Calu3 (cell line): ENCODE measurements around the gene PNPLA5. TPM values are rescaled to one million over a fixed set of nuclear protein-coding genes. Genes with fewer than 3 reads are reported as not detected.
"Not testable (repeated sequence)": the region's sequence is repeated elsewhere in the genome, so short reads cannot be mapped to it uniquely, and the experiment has no call there.

Experiments
- BruUV-seq: library from RNA; stranded (reverse); fragments of 400-500 nt; replicated peaks from 2 replicates; lab custom pipeline; 2021; lab: Mats Ljungman, UMichigan
- CTCF ChIA-PET: fragments of 300-600 bp; sonication (Branson Sonifier 250); formaldehyde crosslinking; loops from one replicate; lab custom pipeline; 2022; ENCODE audit warnings: antibody characterized with exemption; lab: Charles Lee
- DNase-seq: peaks from one replicate; pipeline ENCODE4 v3.0.0; 2022
- H3K27ac Mint-ChIP-seq: one replicate; pipeline ENCODE4 v1.8.0; 2022; ENCODE audit warnings: mixed read lengths; ENCODE audit not compliant: unreplicated experiment
- H3K27me3 Mint-ChIP-seq: one replicate; pipeline ENCODE4 v1.8.0; 2022; ENCODE audit warnings: mixed read lengths; ENCODE audit not compliant: unreplicated experiment
- H3K36me3 Mint-ChIP-seq: one replicate; pipeline ENCODE4 v1.8.0; 2022; ENCODE audit warnings: mild to moderate bottlenecking, moderate library complexity, mixed read lengths; ENCODE audit not compliant: insufficient read depth, unreplicated experiment
- H3K4me1 Mint-ChIP-seq: one replicate; pipeline ENCODE4 v1.8.0; 2022; ENCODE audit warnings: mild to moderate bottlenecking, low read depth, mixed read lengths; ENCODE audit not compliant: unreplicated experiment
- H3K4me3 Mint-ChIP-seq: one replicate; pipeline ENCODE4 v1.8.0; 2022; ENCODE audit warnings: mild to moderate bottlenecking, low read depth, moderate library complexity, mixed read lengths; ENCODE audit not compliant: unreplicated experiment
- H3K9me3 Mint-ChIP-seq: one replicate; pipeline ENCODE4 v1.8.0; 2022; ENCODE audit warnings: low read depth, mixed read lengths; ENCODE audit not compliant: unreplicated experiment
- intact Hi-C: fragments of 100-400 bp; cut with micrococcal nuclease; formaldehyde crosslinking; loops from one replicate; pipeline ENCODE4 v1.10.0; 2022; ENCODE audit not compliant: unreplicated experiment
- total RNA-seq: library from RNA; stranded (reverse); gene quantifications from 2 replicates; pipeline ENCODE4 v1.2.3, GENCODE V29; 2022
- TF ChIP-seq, protein P1 (sequence below): fragments of 200-600 bp; IDR thresholded peaks from one replicate; pipeline ENCODE4 v1.8.0; 2022; ENCODE audit warnings: antibody characterized with exemption; ENCODE audit not compliant: unreplicated experiment

The PNPLA5 gene
- total RNA-seq, 1 experiment from 2014 or later = not detected

DNA sequence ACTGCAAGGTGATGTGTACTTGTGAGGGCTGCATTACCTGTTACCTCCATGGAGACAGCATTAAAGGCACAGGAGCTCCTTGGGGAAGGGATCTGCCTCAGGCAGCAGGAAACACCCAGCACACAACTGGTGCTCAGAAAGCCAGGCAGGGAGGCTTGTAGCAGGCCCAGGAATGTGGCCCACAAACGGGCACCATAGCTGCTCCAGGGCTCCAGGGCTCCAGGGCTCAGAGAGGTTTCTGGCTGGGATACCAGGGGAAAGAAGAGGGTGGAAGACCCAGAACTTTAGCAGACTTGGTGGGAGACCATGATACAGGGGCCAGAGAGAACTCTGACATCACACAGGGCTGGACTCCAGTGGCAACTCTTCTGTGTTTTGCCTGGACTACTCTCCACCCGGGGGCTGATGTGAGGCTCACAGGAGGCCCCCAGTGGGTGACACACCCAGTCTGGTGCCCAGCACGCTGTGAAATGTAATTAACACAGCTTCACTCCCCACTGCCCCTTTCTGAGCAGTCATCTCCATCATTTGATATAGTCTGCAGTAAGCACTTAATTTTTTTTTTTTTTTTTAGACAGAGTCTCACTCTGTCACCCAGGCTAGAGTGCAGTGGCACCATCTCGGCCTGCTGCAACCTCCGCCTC, 14.8 kb downstream of the PNPLA5 start:
- peaks cover 90% of the 10 kb centered on the region for H3K27me3 Mint-ChIP-seq
- no peaks in the 10 kb centered on the region for H3K4me1 Mint-ChIP-seq
- no peaks in the 10 kb centered on the region for H3K36me3 Mint-ChIP-seq
- H3K27ac Mint-ChIP-seq = no peak overlapping the region
- no peak overlapping the region for H3K4me3 Mint-ChIP-seq
- no peaks in the 10 kb centered on the region for H3K9me3 Mint-ChIP-seq
- intact Hi-C loops = no loop called here
- TF ChIP-seq, protein P1, sequence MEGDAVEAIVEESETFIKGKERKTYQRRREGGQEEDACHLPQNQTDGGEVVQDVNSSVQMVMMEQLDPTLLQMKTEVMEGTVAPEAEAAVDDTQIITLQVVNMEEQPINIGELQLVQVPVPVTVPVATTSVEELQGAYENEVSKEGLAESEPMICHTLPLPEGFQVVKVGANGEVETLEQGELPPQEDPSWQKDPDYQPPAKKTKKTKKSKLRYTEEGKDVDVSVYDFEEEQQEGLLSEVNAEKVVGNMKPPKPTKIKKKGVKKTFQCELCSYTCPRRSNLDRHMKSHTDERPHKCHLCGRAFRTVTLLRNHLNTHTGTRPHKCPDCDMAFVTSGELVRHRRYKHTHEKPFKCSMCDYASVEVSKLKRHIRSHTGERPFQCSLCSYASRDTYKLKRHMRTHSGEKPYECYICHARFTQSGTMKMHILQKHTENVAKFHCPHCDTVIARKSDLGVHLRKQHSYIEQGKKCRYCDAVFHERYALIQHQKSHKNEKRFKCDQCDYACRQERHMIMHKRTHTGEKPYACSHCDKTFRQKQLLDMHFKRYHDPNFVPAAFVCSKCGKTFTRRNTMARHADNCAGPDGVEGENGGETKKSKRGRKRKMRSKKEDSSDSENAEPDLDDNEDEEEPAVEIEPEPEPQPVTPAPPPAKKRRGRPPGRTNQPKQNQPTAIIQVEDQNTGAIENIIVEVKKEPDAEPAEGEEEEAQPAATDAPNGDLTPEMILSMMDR = no peak
- no TSS peak for BruUV-seq
- no peak for DNase-seq
- CTCF ChIA-PET = interaction anchor here (0.7 kb wide), 1 partner anchor 29 kb away, joined by 3 read pairs; no protein-coding TSS in a partner anchor

DNA sequence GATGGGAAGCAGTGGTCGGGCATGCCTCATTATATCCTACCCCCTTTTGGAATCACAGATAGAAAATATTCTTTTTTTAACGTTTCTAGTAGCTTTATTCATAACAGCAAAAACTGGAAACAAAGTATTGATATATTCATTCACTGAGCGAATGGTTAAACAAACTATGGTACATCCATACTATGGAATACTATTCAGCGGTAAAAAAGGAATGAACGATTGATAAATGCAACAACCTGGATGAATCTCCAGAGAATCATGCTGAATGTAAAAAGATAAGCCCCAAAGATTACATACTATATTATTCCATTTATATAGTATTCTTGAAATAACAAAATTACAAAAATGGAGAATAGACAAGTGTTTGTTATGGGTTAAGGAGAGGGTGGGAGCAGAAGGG, 22.0 kb downstream of the PNPLA5 start:
- intact Hi-C loops = no loop called here
- Mint-ChIP-seq H3K27ac (no peak overlapping the region), H3K36me3 (no peaks in the 10 kb centered on the region), H3K4me3 (no peak overlapping the region), H3K27me3 (peaks cover 65% of the 10 kb centered on the region), H3K4me1 (no peaks in the 10 kb centered on the region), H3K9me3 (no peaks in the 10 kb centered on the region)
- CTCF ChIA-PET = no interaction called here
- TF ChIP-seq, protein P1 = no peak
- no TSS peak for BruUV-seq
- no peak for DNase-seq

DNA sequence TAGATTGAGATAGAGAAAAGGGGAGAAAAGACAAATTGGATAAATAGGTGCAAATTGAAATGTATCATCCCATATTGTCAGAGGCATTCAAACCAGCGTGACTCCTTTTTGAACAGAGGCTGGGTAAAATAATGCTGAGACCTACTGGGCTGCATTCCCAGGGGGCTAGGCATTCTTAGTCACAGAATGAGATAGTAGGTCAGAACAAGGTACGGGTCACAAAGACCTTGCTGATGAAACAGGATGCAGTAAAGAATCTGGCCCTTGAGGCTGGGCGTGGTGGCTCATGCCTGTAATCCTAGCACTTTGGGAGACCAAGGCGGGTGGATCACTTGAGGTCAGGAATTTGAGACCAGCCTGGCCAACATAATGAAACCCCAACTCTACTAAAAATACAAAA, 22.8 kb downstream of the PNPLA5 start:
- not testable (repeated sequence) for H3K27ac Mint-ChIP-seq, H3K4me3 Mint-ChIP-seq

DNA sequence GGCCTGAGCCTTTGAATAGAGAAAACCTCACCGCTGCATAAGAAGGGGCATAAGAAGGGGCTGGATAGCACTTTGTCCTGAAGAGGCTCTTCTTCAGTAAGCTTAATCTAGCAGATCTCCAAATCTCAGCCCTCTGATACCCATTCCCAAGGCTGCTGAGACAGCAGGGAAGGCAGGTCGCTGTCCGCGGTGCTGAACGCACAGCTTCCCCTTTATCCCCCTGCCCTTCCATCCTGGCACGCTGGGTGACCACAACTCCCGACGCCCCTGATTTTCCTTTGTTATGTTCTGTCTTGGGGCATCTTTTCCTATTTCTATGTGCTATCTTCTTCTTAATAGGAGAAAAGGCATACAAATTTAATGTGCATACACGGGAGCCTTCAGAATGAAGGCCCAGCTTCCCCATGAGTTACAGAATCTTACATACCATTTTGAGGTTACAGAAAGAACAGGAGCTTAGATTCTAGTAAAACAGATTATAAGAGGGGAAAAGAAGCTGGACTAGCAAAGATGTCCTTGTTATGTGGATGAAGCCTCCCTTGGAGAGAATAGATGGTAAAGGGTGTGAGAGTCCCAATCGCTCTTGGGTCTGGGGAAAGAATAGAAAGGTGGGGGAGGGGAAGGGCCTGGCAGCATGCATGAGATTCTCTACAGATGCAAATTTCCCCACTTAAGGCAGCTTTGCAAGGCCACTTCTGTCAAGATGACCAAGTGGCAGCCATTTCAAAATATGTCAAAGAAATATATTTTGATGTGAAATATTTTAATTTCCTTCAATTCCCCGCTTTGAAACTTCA, 23.8 kb downstream of the PNPLA5 start:
- TF ChIP-seq, protein P1 = no peak
- Mint-ChIP-seq H3K4me1 (no peaks in the 10 kb centered on the region), H3K27me3 (peaks cover 63% of the 10 kb centered on the region), H3K9me3 (no peaks in the 10 kb centered on the region), H3K4me3 (no peak overlapping the region), H3K36me3 (peaks cover 2% of the 10 kb centered on the region), H3K27ac (no peak overlapping the region)
- intact Hi-C loops = no loop called here
- no TSS peak for BruUV-seq
- CTCF ChIA-PET = interaction anchor here (0.6 to 1.0 kb wide), 2 partner anchors 15 to 17 kb away, joined by 3 read pairs; no protein-coding TSS in a partner anchor
- DNase-seq = peak; percentile 67

More for the DNA sequence above, 22.8 kb downstream of the PNPLA5 start:
- H3K36me3 Mint-ChIP-seq, intact Hi-C loops, DNase-seq, CTCF ChIA-PET, H3K9me3 Mint-ChIP-seq, BruUV-seq, H3K4me1 Mint-ChIP-seq: not testable (repeated sequence)
- peaks cover 65% of the 10 kb centered on the region for H3K27me3 Mint-ChIP-seq
